Keratinocyte (primary cell): Measurements from ENCODE around the gene CFH. TPM values are rescaled to one million over a fixed set of nuclear protein-coding genes. Genes with fewer than 3 reads are reported as not detected.

Experiments used
- DNase-seq: peaks from one replicate; pipeline ENCODE4 v3.0.0-alpha.2; 2011; ENCODE audit warnings: low read depth, missing footprints, low spot score
- FAIRE-seq: peaks from 2 replicates; lab custom pipeline; 2011; peaks lifted over from hg19 to GRCh38; lab: Jason Lieb, UNC
- H2AFZ ChIP-seq: 2 replicates; pipeline ENCODE4 v1.6.0; 2012; ENCODE audit warnings: low read length, control low read depth, inconsistent platforms; ENCODE audit not compliant: control insufficient read depth
- H3K27ac ChIP-seq: 2 replicates; pipeline ENCODE4 v1.5.1; 2011; ENCODE audit warnings: low read length; ENCODE audit not compliant: control insufficient read depth, insufficient read depth
- H3K27me3 ChIP-seq: 3 replicates; pipeline ENCODE4 v1.6.0; 2011; ENCODE audit warnings: low read length; ENCODE audit not compliant: control insufficient read depth, insufficient read depth; ENCODE audit errors: extremely low read depth
- H3K36me3 ChIP-seq, 2 experiments: 2 replicates in 1 of 2; 3 replicates in 1 of 2; pipeline ENCODE4 v1.5.1; 2011; ENCODE audit warnings: low read length in 2 of 2, mild to moderate bottlenecking in 1 of 2; ENCODE audit not compliant: control insufficient read depth in 2 of 2, insufficient read depth in 2 of 2; ENCODE audit errors: extremely low read depth in 1 of 2
- H3K4me1 ChIP-seq: 3 replicates; pipeline ENCODE4 v1.5.1; 2011; ENCODE audit warnings: low read length; ENCODE audit not compliant: control insufficient read depth, insufficient read depth; ENCODE audit errors: extremely low read depth
- H3K4me2 ChIP-seq: 3 replicates; pipeline ENCODE4 v1.6.0; 2011; ENCODE audit warnings: low read depth, low read length; ENCODE audit not compliant: control insufficient read depth, insufficient read depth; ENCODE audit errors: extremely low read depth
- H3K4me3 ChIP-seq, 3 experiments: fragments of 200-600 bp in 1 of 3; sonication (generic) in 1 of 3; 2 replicates in 2 of 3; 3 replicates in 1 of 3; pipeline ENCODE4 v1.5.1; 2011 to 2016; ENCODE audit warnings: low read length in 3 of 3, mild to moderate bottlenecking in 3 of 3, control low read depth in 2 of 3, inconsistent platforms in 1 of 3, low read depth in 1 of 3, mixed read lengths in 1 of 3, mixed run types in 1 of 3, moderate library complexity in 1 of 3; ENCODE audit not compliant: control insufficient read depth in 2 of 3, insufficient read depth in 2 of 3; ENCODE audit errors: extremely low read depth in 1 of 3
- H3K79me2 ChIP-seq: 2 replicates; pipeline ENCODE4 v1.6.0; 2012; ENCODE audit warnings: low read length; ENCODE audit not compliant: control insufficient read depth, insufficient read depth
- H3K9ac ChIP-seq: 3 replicates; pipeline ENCODE4 v1.6.0; 2011; ENCODE audit warnings: low read length; ENCODE audit not compliant: control insufficient read depth, insufficient read depth; ENCODE audit errors: extremely low read depth
- H3K9me1 ChIP-seq: 3 replicates; pipeline ENCODE4 v1.6.0; 2011; ENCODE audit warnings: low read length; ENCODE audit not compliant: control insufficient read depth, insufficient read depth; ENCODE audit errors: extremely low read depth
- H3K9me3 ChIP-seq: 2 replicates; pipeline ENCODE4 v1.5.1; 2012; ENCODE audit warnings: low read depth, low read length; ENCODE audit not compliant: control insufficient read depth
- H4K20me1 ChIP-seq: 3 replicates; pipeline ENCODE4 v1.6.0; 2011; ENCODE audit warnings: low read length; ENCODE audit not compliant: control insufficient read depth, insufficient read depth; ENCODE audit errors: extremely low read depth
- EZH2 ChIP-seq: IDR thresholded peaks from one replicate; pipeline ENCODE4 v1.6.1; 2012; ENCODE audit warnings: inconsistent platforms, mild to moderate bottlenecking, low read length, moderate library complexity
- dilution Hi-C: fragments of 300-500 bp; cut with MboI; formaldehyde crosslinking; loops from one replicate; pipeline ENCODE4 v1.7.0; 2020; ENCODE audit warnings: low sequenced_read_pairs; ENCODE audit not compliant: extremely low pct_ligation_motif_present
- polyA plus RNA-seq, 5 experiments: library from polyadenylated mRNA; depleted of rRNA in 3 of 5; stranded (reverse) in 3 of 5; stranded (forward) in 1 of 5; unstranded in 1 of 5; fragments of >200 nt; gene quantifications; 1 replicate in 1 of 5; 2 replicates in 3 of 5; 3 replicates in 1 of 5; pipeline versions ENCODE4 v1.2.1 to v1.2.3, GENCODE V29; 2011 to 2012; ENCODE audit warnings: missing spikeins in 2 of 5, low read depth in 1 of 5, low replicate concordance in 1 of 5
- TF ChIP-seq, protein P1 (sequence below), 3 experiments: IDR thresholded peaks in 1 of 3; conservative IDR thresholded peaks in 1 of 3; optimal IDR thresholded peaks in 1 of 3; 2 replicates in 2 of 3; 3 replicates in 1 of 3; pipeline versions ENCODE3 to v1.5.1; 2011; ENCODE audit warnings: low read length in 3 of 3, mild to moderate bottlenecking in 3 of 3, moderate library complexity in 2 of 3, control low read depth in 1 of 3, inconsistent platforms in 1 of 3; ENCODE audit not compliant: insufficient read depth in 2 of 3; ENCODE audit errors: extremely low read depth in 1 of 3

Gene CFH
- polyA plus RNA-seq, 1 donor (not counting 4 experiments of a cell fraction or from before 2014, with no cell fraction given): 3.7 TPM

DNA sequence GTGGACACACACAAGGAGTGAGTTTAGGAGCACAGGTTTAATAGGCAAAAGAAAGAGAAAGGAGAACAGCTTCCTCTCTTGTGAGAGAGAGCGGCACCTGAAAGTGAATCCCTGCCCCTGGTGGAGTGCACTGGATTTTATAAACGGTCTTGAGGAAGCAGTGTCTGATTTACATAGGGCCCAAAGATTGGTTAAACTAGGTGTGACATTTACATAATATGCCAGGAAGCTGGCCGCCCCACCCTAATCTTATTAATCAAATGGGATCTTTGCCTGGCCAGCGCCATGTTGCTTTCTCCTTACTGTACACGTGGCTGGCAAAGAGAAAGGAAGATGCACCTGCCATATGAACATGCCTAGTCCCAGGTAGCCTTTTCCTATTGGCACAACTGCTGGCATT is 38.7 kb downstream of the CFH start:
- TF ChIP-seq, protein P1, sequence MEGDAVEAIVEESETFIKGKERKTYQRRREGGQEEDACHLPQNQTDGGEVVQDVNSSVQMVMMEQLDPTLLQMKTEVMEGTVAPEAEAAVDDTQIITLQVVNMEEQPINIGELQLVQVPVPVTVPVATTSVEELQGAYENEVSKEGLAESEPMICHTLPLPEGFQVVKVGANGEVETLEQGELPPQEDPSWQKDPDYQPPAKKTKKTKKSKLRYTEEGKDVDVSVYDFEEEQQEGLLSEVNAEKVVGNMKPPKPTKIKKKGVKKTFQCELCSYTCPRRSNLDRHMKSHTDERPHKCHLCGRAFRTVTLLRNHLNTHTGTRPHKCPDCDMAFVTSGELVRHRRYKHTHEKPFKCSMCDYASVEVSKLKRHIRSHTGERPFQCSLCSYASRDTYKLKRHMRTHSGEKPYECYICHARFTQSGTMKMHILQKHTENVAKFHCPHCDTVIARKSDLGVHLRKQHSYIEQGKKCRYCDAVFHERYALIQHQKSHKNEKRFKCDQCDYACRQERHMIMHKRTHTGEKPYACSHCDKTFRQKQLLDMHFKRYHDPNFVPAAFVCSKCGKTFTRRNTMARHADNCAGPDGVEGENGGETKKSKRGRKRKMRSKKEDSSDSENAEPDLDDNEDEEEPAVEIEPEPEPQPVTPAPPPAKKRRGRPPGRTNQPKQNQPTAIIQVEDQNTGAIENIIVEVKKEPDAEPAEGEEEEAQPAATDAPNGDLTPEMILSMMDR (optimal IDR thresholded peaks at IDR 0.05 in 1 of 3, IDR thresholded peaks at IDR 0.05 in 1 of 3, conservative IDR thresholded peaks at IDR 0.05 in 1 of 3; ENCODE audit: extremely low read depth in 1 of 3, insufficient read depth in 2 of 3, low read length in 3 of 3): no peak
- TF ChIP-seq EZH2: no peak
- H3K4me2 ChIP-seq: no peak overlapping the region
- dilution Hi-C loops: no loop called here
- H2AFZ ChIP-seq: no peak overlapping the region
- FAIRE-seq (no peak), DNase-seq (no peak)
- no peaks in the 10 kb centered on the region for H3K9me1 ChIP-seq
- no peak overlapping the region for H3K9ac ChIP-seq
- no peaks in the 10 kb centered on the region for H4K20me1 ChIP-seq
- H3K9me3 ChIP-seq: no peaks in the 10 kb centered on the region
- no peak overlapping the region for H3K27ac ChIP-seq
- no peaks in the 10 kb centered on the region for H3K4me1 ChIP-seq
- H3K4me3 ChIP-seq: no peak overlapping the region
- no peaks in the 10 kb centered on the region for H3K36me3 ChIP-seq
- no peaks in the 10 kb centered on the region for H3K27me3 ChIP-seq
- H3K79me2 ChIP-seq: no peaks in the 10 kb centered on the region

DNA sequence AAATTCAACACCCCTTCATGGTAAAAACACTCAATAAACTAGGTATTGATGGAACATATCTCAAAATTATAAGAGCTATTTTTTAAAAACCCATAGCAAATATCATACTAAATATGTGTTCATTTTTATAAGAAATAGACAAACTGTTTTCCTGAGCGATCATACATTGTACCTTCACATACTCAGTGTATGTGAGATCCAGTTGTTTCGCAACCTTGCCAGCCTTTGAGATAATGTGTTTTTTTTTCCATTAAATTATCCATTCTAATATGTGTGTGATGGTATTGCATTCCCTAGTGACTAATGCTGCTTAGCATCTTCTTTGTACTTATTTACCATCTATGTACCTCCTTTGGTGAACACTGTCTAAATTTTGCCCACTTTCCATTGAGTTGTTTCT is 47.1 kb downstream of the CFH start:
- Histone ChIP-seq H3K4me1 (no peaks in the 10 kb centered on the region), H2AFZ (no peak overlapping the region), H3K4me3 (no peak overlapping the region), H3K27ac (no peak overlapping the region), H3K9me1 (no peaks in the 10 kb centered on the region), H3K4me2 (no peak overlapping the region), H3K9ac (no peak overlapping the region), H3K27me3 (no peaks in the 10 kb centered on the region), H3K9me3 (no peaks in the 10 kb centered on the region), H3K79me2 (no peaks in the 10 kb centered on the region), H3K36me3 (no peaks in the 10 kb centered on the region), H4K20me1 (no peaks in the 10 kb centered on the region)
- FAIRE-seq (no peak), DNase-seq (no peak)
- TF ChIP-seq, protein P1 (optimal IDR thresholded peaks at IDR 0.05 in 1 of 3, IDR thresholded peaks at IDR 0.05 in 1 of 3, conservative IDR thresholded peaks at IDR 0.05 in 1 of 3; ENCODE audit: extremely low read depth in 1 of 3, insufficient read depth in 2 of 3, low read length in 3 of 3): no peak
- no peak for TF ChIP-seq EZH2
- dilution Hi-C loops: no loop called here
